CD4-positive, alpha-beta T cell (primary cell): ENCODE results near the gene PPP1R1C. TPM values are rescaled to one million over a fixed set of nuclear protein-coding genes. Genes with fewer than 3 reads are reported as not detected.
"Not testable (repeated sequence)": the region's sequence is repeated elsewhere in the genome, so short reads cannot be mapped to it uniquely, and the experiment has no call there.

ENCODE experiments used
- ATAC-seq: fragments of 200-7000 bp; cut with Tn5 transposase; one replicate; pipeline ENCODE4 v1.10.0; 2022; ENCODE audit warnings: mild to moderate bottlenecking; ENCODE audit not compliant: poor library complexity
- CTCF ChIA-PET: fragments of 350-600 bp; sonication (Branson Sonifier 250); formaldehyde crosslinking; loops from one replicate; lab custom pipeline; 2021; ENCODE audit warnings: antibody characterized with exemption, inconsistent platforms; lab: Charles Lee
- POLR2A ChIA-PET: fragments of 350-600 bp; sonication (Branson Sonifier 250); formaldehyde crosslinking; loops from one replicate; lab custom pipeline; 2021; ENCODE audit warnings: antibody characterized with exemption, inconsistent platforms; lab: Charles Lee
- DNase-seq, 14 experiments: peaks; one replicate each; pipeline ENCODE4 v3.0.0-alpha.2; 2013 to 2020; ENCODE audit warnings: mixed read lengths in 2 of 14
- H3K27ac ChIP-seq, 2 donors: one replicate each; pipeline versions ENCODE4 v1.5.1 to v1.7.0; 2013; ENCODE audit warnings: low read length in 2 of 2, low read depth in 1 of 2, mild to moderate bottlenecking in 1 of 2
- H3K27me3 ChIP-seq, 2 experiments: 1 replicate in 1 of 2; 2 replicates in 1 of 2; pipeline versions ENCODE4 v1.6.1 to v1.7.0; 2013; ENCODE audit warnings: low read length in 2 of 2, control low read depth in 1 of 2, mild to moderate bottlenecking in 1 of 2, moderate library complexity in 1 of 2; ENCODE audit not compliant: insufficient read depth in 2 of 2, control insufficient read depth in 1 of 2
- H3K36me3 ChIP-seq: one replicate; pipeline ENCODE4 v1.6.1; 2013; ENCODE audit warnings: low read length, control low read depth; ENCODE audit not compliant: insufficient read depth
- H3K4me1 ChIP-seq: one replicate; pipeline ENCODE4 v1.6.1; 2013; ENCODE audit warnings: low read length, control low read depth; ENCODE audit not compliant: insufficient read depth
- H3K4me3 ChIP-seq: one replicate; pipeline ENCODE4 v1.5.1; 2013; ENCODE audit warnings: mild to moderate bottlenecking, low read length, moderate library complexity
- H3K9me3 ChIP-seq, 2 experiments: 1 replicate in 1 of 2; 2 replicates in 1 of 2; pipeline versions ENCODE4 v1.6.1 to v1.7.0; 2013; ENCODE audit warnings: low read length in 2 of 2, mild to moderate bottlenecking in 2 of 2, control low read depth in 1 of 2, moderate library complexity in 1 of 2; ENCODE audit not compliant: control insufficient read depth in 1 of 2, insufficient read depth in 1 of 2
- H3K27ac Mint-ChIP-seq: one replicate; pipeline ENCODE4 v1.8.0; 2020; ENCODE audit warnings: mixed read lengths
- H3K27me3 Mint-ChIP-seq: one replicate; pipeline ENCODE4 v1.8.0; 2021; ENCODE audit warnings: mixed read lengths
- H3K36me3 Mint-ChIP-seq: one replicate; pipeline ENCODE4 v1.8.0; 2021; ENCODE audit warnings: low read depth, mixed read lengths
- H3K4me1 Mint-ChIP-seq: one replicate; pipeline ENCODE4 v1.8.0; 2021; ENCODE audit warnings: low read depth, mixed read lengths
- H3K4me3 Mint-ChIP-seq: one replicate; pipeline ENCODE4 v1.8.0; 2020; ENCODE audit warnings: mild to moderate bottlenecking, mixed read lengths
- H3K9me3 Mint-ChIP-seq: one replicate; pipeline ENCODE4 v1.8.0; 2020; ENCODE audit warnings: mixed read lengths
- CTCF ChIP-seq: fragments of 200-600 bp; IDR thresholded peaks from one replicate; pipeline ENCODE4 v1.8.0; 2022; ENCODE audit warnings: antibody characterized with exemption, mild to moderate bottlenecking
- intact Hi-C, 2 experiments: fragments of 100-400 bp; cut with DNase I in 1 of 2; cut with micrococcal nuclease in 1 of 2; formaldehyde crosslinking; loops; one replicate each; pipeline versions ENCODE4 v1.15.1 to v1.9.0; 2023 to 2025; cut with DNase I, micrococcal nuclease
- total RNA-seq, 174 experiments: library from RNA in 2 of 174; stranded (reverse) in 2 of 174; gene quantifications; one replicate each; pipeline ENCODE4 v1.2.3 and lab custom pipeline; 2021 to 2026

Gene PPP1R1C
- total RNA-seq, 2 experiments from 2014 or later: not detected

- TF ChIP-seq CTCF: no peak
- Mint-ChIP-seq H3K4me3 (no peak overlapping the region), H3K27me3 (no peaks in the 10 kb centered on the region), H3K4me1 (no peaks in the 10 kb centered on the region), H3K27ac (no peak overlapping the region), H3K9me3 (peaks cover 6% of the 10 kb centered on the region), H3K36me3 (no peaks in the 10 kb centered on the region)
- DNase-seq: no peak
- peaks cover 0 to 7% of the 10 kb centered on the region in 2 experiments for H3K9me3 ChIP-seq
- H3K4me1 ChIP-seq: no peaks in the 10 kb centered on the region
- no peaks in the 10 kb centered on the region for H3K36me3 ChIP-seq
- H3K27me3 ChIP-seq: no peaks in the 10 kb centered on the region
- no peak overlapping the region for H3K4me3 ChIP-seq
- no peak overlapping the region for H3K27ac ChIP-seq
- intact Hi-C loops: no loop called here
- no peak for ATAC-seq
- POLR2A ChIA-PET: no interaction called here
- CTCF ChIA-PET: no interaction called here
These were observed 34.8 kb downstream of the PPP1R1C start for GRCh38 chr2:182020286-182021070.

- H3K9me3 Mint-ChIP-seq: peaks cover 6% of the 10 kb centered on the region
- no peak for TF ChIP-seq CTCF
- Histone ChIP-seq H3K36me3 (no peaks in the 10 kb centered on the region), H3K27ac (no peak overlapping the region), H3K4me3 (no peak overlapping the region), H3K27me3 (no peaks in the 10 kb centered on the region), H3K4me1 (no peaks in the 10 kb centered on the region), H3K9me3 (peaks cover 0 to 3% of the 10 kb centered on the region in 2 experiments)
- DNase-seq: no peak
- no peak for ATAC-seq
- CTCF ChIA-PET: no interaction called here
- H3K36me3 Mint-ChIP-seq: no peaks in the 10 kb centered on the region
- H3K27ac Mint-ChIP-seq: no peak overlapping the region
- POLR2A ChIA-PET: no interaction called here
- H3K4me1 Mint-ChIP-seq: no peaks in the 10 kb centered on the region
- H3K4me3 Mint-ChIP-seq: no peak overlapping the region
- no peaks in the 10 kb centered on the region for H3K27me3 Mint-ChIP-seq
- intact Hi-C loops: no loop called here
These were observed 37.6 kb downstream of the PPP1R1C start for GRCh38 chr2:182023235-182023634.

- H3K4me1 Mint-ChIP-seq, H3K27me3 Mint-ChIP-seq, H3K4me1 ChIP-seq, H3K36me3 Mint-ChIP-seq, H3K9me3 ChIP-seq, DNase-seq, POLR2A ChIA-PET, H3K4me3 Mint-ChIP-seq, H3K9me3 Mint-ChIP-seq, H3K27ac Mint-ChIP-seq, CTCF ChIA-PET, H3K27ac ChIP-seq, H3K36me3 ChIP-seq, intact Hi-C loops, H3K27me3 ChIP-seq, ATAC-seq, H3K4me3 ChIP-seq: not testable (repeated sequence)
These were observed 45.2 kb downstream of the PPP1R1C start for GRCh38 chr2:182030875-182031274.

- no peak for TF ChIP-seq CTCF
- Mint-ChIP-seq H3K27me3 (no peaks in the 10 kb centered on the region), H3K4me3 (no peak overlapping the region), H3K4me1 (no peaks in the 10 kb centered on the region), H3K36me3 (no peaks in the 10 kb centered on the region), H3K27ac (no peak overlapping the region), H3K9me3 (no peaks in the 10 kb centered on the region)
- intact Hi-C loops: no loop called here
- Histone ChIP-seq H3K27me3 (no peaks in the 10 kb centered on the region), H3K4me3 (no peak overlapping the region), H3K27ac (no peak overlapping the region), H3K4me1 (no peaks in the 10 kb centered on the region), H3K9me3 (no peaks in the 10 kb centered on the region), H3K36me3 (no peaks in the 10 kb centered on the region)
- ChIA-PET POLR2A (no interaction called here), CTCF (no interaction called here)
- ATAC-seq (no peak), DNase-seq (no peak)
These were observed 46.3 kb downstream of the PPP1R1C start for GRCh38 chr2:182031956-182032355.
